H9 (cell line): ENCODE results near the gene KRTAP10-10. TPM values are rescaled to one million over a fixed set of nuclear protein-coding genes. Genes with fewer than 3 reads are reported as not detected.
"Not testable (repeated sequence)": the region's sequence is repeated elsewhere in the genome, so short reads cannot be mapped to it uniquely, and the experiment has no call there.

ENCODE experiments used
- DNase-seq: peaks from one replicate; pipeline ENCODE4 v3.0.0-alpha.2; 2017
- H2AFZ ChIP-seq: one replicate; pipeline ENCODE4 v1.6.1; 2013; ENCODE audit warnings: mild to moderate bottlenecking, low read length, control low read depth, moderate library complexity
- H2AK5ac ChIP-seq: 2 replicates; pipeline ENCODE4 v1.6.1; 2013; ENCODE audit warnings: low read length, control low read depth, mixed read lengths; ENCODE audit not compliant: insufficient read length
- H2BK120ac ChIP-seq: one replicate; pipeline ENCODE4 v1.6.1; 2013; ENCODE audit warnings: low read depth, mild to moderate bottlenecking, low read length, control low read depth, inconsistent platforms; ENCODE audit not compliant: poor library complexity, severe bottlenecking
- H2BK12ac ChIP-seq: 2 replicates; pipeline ENCODE4 v1.6.1; 2013; ENCODE audit warnings: low read length, control low read depth, mixed read lengths, low read depth; ENCODE audit not compliant: insufficient read length
- H2BK15ac ChIP-seq: 2 replicates; pipeline ENCODE4 v1.6.1; 2013; ENCODE audit warnings: low read depth, low read length, control low read depth
- H2BK20ac ChIP-seq: one replicate; pipeline ENCODE4 v1.6.1; 2013; ENCODE audit warnings: low read depth, mild to moderate bottlenecking, low read length, control low read depth, inconsistent platforms; ENCODE audit not compliant: poor library complexity, severe bottlenecking
- H2BK5ac ChIP-seq: 2 replicates; pipeline ENCODE4 v1.6.1; 2013; ENCODE audit warnings: low read length, control low read depth, mixed read lengths; ENCODE audit not compliant: insufficient read length
- H3K14ac ChIP-seq: 2 replicates; pipeline ENCODE4 v1.6.1; 2013; ENCODE audit warnings: low read length, control low read depth; ENCODE audit not compliant: insufficient read depth
- H3K18ac ChIP-seq: 2 replicates; pipeline ENCODE4 v1.6.1; 2013; ENCODE audit warnings: low read depth, mild to moderate bottlenecking, mixed read lengths, low read length, control low read depth; ENCODE audit not compliant: insufficient read length
- H3K23ac ChIP-seq: 2 replicates; pipeline ENCODE4 v1.6.1; 2013; ENCODE audit warnings: low read length, control low read depth, mixed read lengths, low read depth; ENCODE audit not compliant: insufficient read length
- H3K23me2 ChIP-seq: 2 replicates; pipeline ENCODE4 v1.6.1; 2013; ENCODE audit warnings: low read depth, mild to moderate bottlenecking, mixed read lengths, low read length, control low read depth; ENCODE audit not compliant: insufficient read length, poor library complexity, severe bottlenecking
- H3K27ac ChIP-seq: 2 replicates; pipeline ENCODE4 v1.5.1; 2013; ENCODE audit warnings: low read length, control low read depth, mixed read lengths, low read depth; ENCODE audit not compliant: insufficient read length
- H3K27me3 ChIP-seq: 2 replicates; pipeline ENCODE4 v1.6.1; 2013; ENCODE audit warnings: low read length, control low read depth, inconsistent platforms; ENCODE audit not compliant: insufficient read depth
- H3K4ac ChIP-seq: 2 replicates; pipeline ENCODE4 v1.6.1; 2013; ENCODE audit warnings: low read depth, mild to moderate bottlenecking, control low read depth, inconsistent platforms, low read length, moderate library complexity
- H3K4me1 ChIP-seq: 2 replicates; pipeline ENCODE4 v1.6.1; 2013; ENCODE audit warnings: low read length, control low read depth, inconsistent platforms; ENCODE audit not compliant: insufficient read depth
- H3K4me2 ChIP-seq: 2 replicates; pipeline ENCODE4 v1.6.1; 2013; ENCODE audit warnings: low read length, control low read depth, mixed read lengths; ENCODE audit not compliant: insufficient read length, insufficient read depth
- H3K56ac ChIP-seq: 2 replicates; pipeline ENCODE4 v1.6.1; 2013; ENCODE audit warnings: low read depth, mild to moderate bottlenecking, mixed read lengths, low read length, control low read depth; ENCODE audit not compliant: insufficient read length
- H3K79me1 ChIP-seq: 2 replicates; pipeline ENCODE4 v1.6.1; 2013; ENCODE audit warnings: low read depth, mild to moderate bottlenecking, moderate library complexity, low read length, control low read depth, inconsistent platforms; ENCODE audit not compliant: insufficient read depth, poor library complexity, severe bottlenecking
- H3K79me2 ChIP-seq: 2 replicates; pipeline ENCODE4 v1.6.1; 2013; ENCODE audit warnings: low read length, control low read depth, inconsistent platforms; ENCODE audit not compliant: insufficient read depth
- H3K9ac ChIP-seq: 2 replicates; pipeline ENCODE4 v1.6.1; 2013; ENCODE audit warnings: low read length, control low read depth, mixed read lengths; ENCODE audit not compliant: insufficient read length; ENCODE audit errors: extremely low read depth
- H3K9me3 ChIP-seq: one replicate; pipeline ENCODE4 v1.6.1; 2013; ENCODE audit warnings: low read depth, low read length, inconsistent platforms; ENCODE audit not compliant: control insufficient read depth
- H3T11ph ChIP-seq: one replicate; pipeline ENCODE4 v1.6.1; 2013; ENCODE audit warnings: mild to moderate bottlenecking, low read length, control low read depth, inconsistent platforms
- H4K20me1 ChIP-seq: one replicate; pipeline ENCODE4 v1.6.1; 2013; ENCODE audit not compliant: control insufficient read depth, insufficient read length, insufficient read depth
- H4K5ac ChIP-seq: 2 replicates; pipeline ENCODE4 v1.6.1; 2013; ENCODE audit warnings: low read depth, mild to moderate bottlenecking, mixed read lengths, low read length, control low read depth; ENCODE audit not compliant: insufficient read length
- H4K8ac ChIP-seq: replicated peaks from 2 replicates; pipeline ENCODE4 v1.6.1; 2013; ENCODE audit warnings: low read length, control low read depth, mixed read lengths, low read depth; ENCODE audit not compliant: insufficient read length
- H4K91ac ChIP-seq: 2 replicates; pipeline ENCODE4 v1.6.1; 2013; ENCODE audit warnings: low read depth, mild to moderate bottlenecking, moderate library complexity, mixed read lengths, low read length, control low read depth; ENCODE audit not compliant: insufficient read length
- H3K27ac Mint-ChIP-seq, 3 experiments: 2 replicates in 2 of 3; 3 replicates in 1 of 3; pipeline ENCODE4 v1.8.0; 2020 to 2021; ENCODE audit warnings: mixed read lengths in 3 of 3, mild to moderate bottlenecking in 1 of 3, moderate library complexity in 1 of 3
- H3K27me3 Mint-ChIP-seq: 2 replicates; pipeline ENCODE4 v1.8.0; 2021; ENCODE audit warnings: low read depth, mild to moderate bottlenecking, moderate library complexity, mixed read lengths
- H3K36me3 Mint-ChIP-seq, 3 experiments: 2 replicates in 2 of 3; 3 replicates in 1 of 3; pipeline ENCODE4 v1.8.0; 2020 to 2021; ENCODE audit warnings: low read depth in 3 of 3, mixed read lengths in 3 of 3; ENCODE audit not compliant: insufficient read depth in 1 of 3
- H3K4me1 Mint-ChIP-seq, 2 experiments: 2 replicates each; pipeline ENCODE4 v1.8.0; 2020; ENCODE audit warnings: mixed read lengths in 2 of 2
- H3K4me3 Mint-ChIP-seq, 2 experiments: 2 replicates in 1 of 2; 3 replicates in 1 of 2; pipeline ENCODE4 v1.8.0; 2020 to 2021; ENCODE audit warnings: mild to moderate bottlenecking in 2 of 2, mixed read lengths in 2 of 2, moderate library complexity in 1 of 2
- H3K9me3 Mint-ChIP-seq, 2 experiments: 2 replicates in 1 of 2; 3 replicates in 1 of 2; pipeline ENCODE4 v1.8.0; 2020; ENCODE audit warnings: mild to moderate bottlenecking in 2 of 2, mixed read lengths in 2 of 2, moderate library complexity in 1 of 2
- WGBS: extraction: QIAGEN DNeasy Blood & Tissue Kit; methylation state at CpG from one replicate; pipeline ENCODE4 v1.1.7; 2013; ENCODE audit warnings: missing lambda C conversion rate, low lambda C conversion rate, mixed read lengths; ENCODE audit not compliant: insufficient read length; ENCODE audit errors: extremely low coverage; 5-methylcytosine and 5-hydroxymethylcytosine counted together
- total RNA-seq: library from RNA; stranded (reverse); gene quantifications from 2 replicates; pipeline ENCODE4 v1.2.1, GENCODE V29; 2021
- TF ChIP-seq, protein P1 (sequence below): fragments of 200-600 bp; sonication (generic); conservative IDR thresholded peaks from 3 replicates; pipeline ENCODE4 v1.8.0; 2021; ENCODE audit warnings: antibody characterized with exemption, mild to moderate bottlenecking

The KRTAP10-10 gene
- total RNA-seq, 1 experiment from 2014 or later, result not detected

DNA sequence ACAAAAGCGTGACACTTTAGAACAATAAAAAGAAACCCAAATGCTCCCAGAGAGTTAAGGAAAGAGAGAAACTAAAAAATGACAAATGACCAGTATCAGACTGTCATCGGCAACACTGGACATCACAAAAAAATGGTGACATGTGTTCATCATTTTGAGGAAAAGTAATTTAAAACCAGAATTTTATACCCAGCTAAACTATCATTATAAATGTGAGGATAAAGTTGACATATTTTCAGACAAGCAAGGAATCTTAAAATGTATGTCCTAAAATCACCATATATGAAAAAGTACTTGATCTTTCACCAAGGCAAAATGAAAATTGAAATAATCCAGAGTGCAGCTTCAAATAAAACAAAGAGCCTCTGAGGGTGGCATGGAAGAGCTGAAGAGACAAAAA, 7.7 kb downstream of the KRTAP10-10 start:
- WGBS, result no CpG with 5 or more reads among the region's 2 CpGs
- Mint-ChIP-seq H3K36me3 (peaks cover 9 to 20% (median 16%) of the 10 kb centered on the region in 3 experiments), H3K27me3 (peaks cover 8% of the 10 kb centered on the region), H3K4me3 (no peak overlapping the region), H3K27ac (no peak overlapping the region), H3K4me1 (peaks cover 13 to 14% of the 10 kb centered on the region in 2 experiments), H3K9me3 (peaks cover 22 to 25% of the 10 kb centered on the region in 2 experiments)
- Histone ChIP-seq H2AFZ (no peak overlapping the region), H3K9me3 (no peaks in the 10 kb centered on the region), H3K79me1 (no peaks in the 10 kb centered on the region), H4K5ac (no peak overlapping the region), H3K27me3 (no peaks in the 10 kb centered on the region), H3K4me1 (no peaks in the 10 kb centered on the region), H4K20me1 (no peaks in the 10 kb centered on the region), H2BK20ac (no peak overlapping the region), H3K4ac (no peak overlapping the region), H3K14ac (no peak overlapping the region), H3T11ph (no peak overlapping the region), H2AK5ac (no peak overlapping the region), H3K23ac (no peak overlapping the region), H2BK5ac (no peak overlapping the region), H3K18ac (no peak overlapping the region), H3K4me2 (no peak overlapping the region), H3K27ac (no peak overlapping the region), H3K79me2 (no peaks in the 10 kb centered on the region), H3K9ac (no peak overlapping the region), H2BK12ac (no peak overlapping the region), H3K23me2 (peaks cover 2% of the 10 kb centered on the region), H4K8ac (no peak overlapping the region), H3K56ac (no peak overlapping the region), H4K91ac (no peak overlapping the region), H2BK15ac (no peak overlapping the region), H2BK120ac (no peak overlapping the region)
- no peak for DNase-seq
- TF ChIP-seq, protein P1, sequence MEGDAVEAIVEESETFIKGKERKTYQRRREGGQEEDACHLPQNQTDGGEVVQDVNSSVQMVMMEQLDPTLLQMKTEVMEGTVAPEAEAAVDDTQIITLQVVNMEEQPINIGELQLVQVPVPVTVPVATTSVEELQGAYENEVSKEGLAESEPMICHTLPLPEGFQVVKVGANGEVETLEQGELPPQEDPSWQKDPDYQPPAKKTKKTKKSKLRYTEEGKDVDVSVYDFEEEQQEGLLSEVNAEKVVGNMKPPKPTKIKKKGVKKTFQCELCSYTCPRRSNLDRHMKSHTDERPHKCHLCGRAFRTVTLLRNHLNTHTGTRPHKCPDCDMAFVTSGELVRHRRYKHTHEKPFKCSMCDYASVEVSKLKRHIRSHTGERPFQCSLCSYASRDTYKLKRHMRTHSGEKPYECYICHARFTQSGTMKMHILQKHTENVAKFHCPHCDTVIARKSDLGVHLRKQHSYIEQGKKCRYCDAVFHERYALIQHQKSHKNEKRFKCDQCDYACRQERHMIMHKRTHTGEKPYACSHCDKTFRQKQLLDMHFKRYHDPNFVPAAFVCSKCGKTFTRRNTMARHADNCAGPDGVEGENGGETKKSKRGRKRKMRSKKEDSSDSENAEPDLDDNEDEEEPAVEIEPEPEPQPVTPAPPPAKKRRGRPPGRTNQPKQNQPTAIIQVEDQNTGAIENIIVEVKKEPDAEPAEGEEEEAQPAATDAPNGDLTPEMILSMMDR, result no peak

DNA sequence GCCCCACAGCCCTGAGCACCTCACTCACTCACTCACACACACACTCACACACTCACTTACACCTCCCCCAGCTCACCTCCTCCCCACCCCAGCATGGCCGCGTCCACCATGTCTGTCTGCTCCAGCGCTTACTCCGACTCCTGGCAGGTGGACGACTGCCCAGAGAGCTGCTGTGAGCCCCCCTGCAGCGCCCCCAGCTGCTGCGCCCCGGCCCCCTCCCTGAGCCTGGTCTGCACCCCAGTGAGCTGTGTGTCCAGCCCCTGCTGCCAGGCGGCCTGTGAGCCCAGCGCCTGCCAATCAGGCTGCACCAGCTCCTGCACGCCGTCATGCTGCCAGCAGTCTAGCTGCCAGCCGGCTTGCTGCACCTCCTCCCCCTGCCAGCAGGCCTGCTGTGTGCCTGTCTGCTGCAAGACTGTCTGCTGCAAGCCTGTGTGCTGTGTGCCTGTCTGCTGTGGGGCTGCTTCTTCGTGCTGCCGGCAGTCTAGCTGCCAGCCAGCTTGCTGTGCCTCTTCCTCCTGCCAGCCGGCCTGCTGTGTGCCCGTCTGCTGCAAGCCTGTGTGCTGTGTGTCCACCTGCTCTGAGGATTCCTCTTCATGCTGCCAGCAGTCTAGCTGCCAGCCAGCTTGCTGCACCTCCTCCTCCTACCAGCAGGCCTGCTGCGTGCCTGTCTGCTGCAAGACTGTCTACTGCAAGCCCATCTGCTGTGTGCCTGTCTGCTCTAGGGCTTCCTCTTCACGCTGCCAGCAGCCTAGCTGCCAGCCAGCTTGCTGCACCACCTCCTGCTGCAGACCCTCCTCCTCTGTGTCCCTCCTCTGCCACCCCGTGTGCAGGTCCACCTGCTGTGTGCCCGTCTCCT, 9.4 kb downstream of the KRTAP10-10 start, which contains the start of gene KRTAP10-11:
Gene KRTAP10-11 (plus strand): TSS at position 49 of the 856 bp plus-strand sequence. CDS start 45 bp downstream, at position 94.
- not testable (repeated sequence) for H3K56ac ChIP-seq, H4K8ac ChIP-seq, H2BK15ac ChIP-seq, H3K9ac ChIP-seq, H3K79me1 ChIP-seq, H3K14ac ChIP-seq, H3K4me2 ChIP-seq, H4K91ac ChIP-seq, H2BK12ac ChIP-seq, H3K27me3 Mint-ChIP-seq, H3K27me3 ChIP-seq, H3K27ac ChIP-seq, H3K4me1 ChIP-seq, H3K18ac ChIP-seq, H3K79me2 ChIP-seq, H2BK20ac ChIP-seq, H3T11ph ChIP-seq, H2AFZ ChIP-seq, H4K5ac ChIP-seq, H4K20me1 ChIP-seq, DNase-seq, H3K9me3 ChIP-seq, H3K23ac ChIP-seq, H2AK5ac ChIP-seq, H3K23me2 ChIP-seq, H3K4ac ChIP-seq, H2BK5ac ChIP-seq, H2BK120ac ChIP-seq
- peak within 1 kb of the TSS; percentile 53 to 88 (median 76); a peak in 5 of 7 replicates for H3K27ac Mint-ChIP-seq
- peaks cover 11 to 14% of the 10 kb centered on the region in 2 experiments for H3K4me1 Mint-ChIP-seq
- peaks cover 22 to 27% of the 10 kb centered on the region in 2 experiments for H3K9me3 Mint-ChIP-seq
- peak within 1 kb of the TSS in 1 of 2 experiments; percentile 36; a peak in 1 of 5 replicates for H3K4me3 Mint-ChIP-seq
- peaks cover 11 to 20% (median 16%) of the 10 kb centered on the region in 3 experiments for H3K36me3 Mint-ChIP-seq
- WGBS, result no CpG with 5 or more reads among the region's 21 CpGs
